Ishikawa (cell line): ENCODE data around the gene AP4E1.

Experiments used
- CEBPB ChIP-seq: IDR thresholded peaks from 2 replicates; pipeline ENCODE4 v1.6.1; 2012
- CREB1 ChIP-seq: IDR thresholded peaks from 2 replicates; pipeline ENCODE4 v1.6.1; 2012; ENCODE audit warnings: low read depth
- EGR1 ChIP-seq: IDR thresholded peaks from 2 replicates; pipeline ENCODE4 v1.6.1; 2012
- EP300 ChIP-seq: IDR thresholded peaks from 2 replicates; pipeline ENCODE4 v1.6.1; 2012; ENCODE audit warnings: borderline replicate concordance
- FOXM1 ChIP-seq: IDR thresholded peaks from 2 replicates; pipeline ENCODE4 v1.6.1; 2012; ENCODE audit warnings: low read depth, borderline replicate concordance
- NFIC ChIP-seq: IDR thresholded peaks from 2 replicates; pipeline ENCODE4 v1.6.1; 2012
- RAD21 ChIP-seq: IDR thresholded peaks from 2 replicates; pipeline ENCODE4 v1.6.1; 2012; ENCODE audit warnings: low read depth
- TAF1 ChIP-seq: IDR thresholded peaks from 2 replicates; pipeline ENCODE4 v1.6.1; 2012; ENCODE audit warnings: low read depth, mild to moderate bottlenecking
- TCF12 ChIP-seq: IDR thresholded peaks from 2 replicates; pipeline ENCODE4 v1.6.1; 2012; ENCODE audit warnings: low read depth
- TEAD4 ChIP-seq: IDR thresholded peaks from 2 replicates; pipeline ENCODE4 v1.6.1; 2012
- YY1 ChIP-seq: IDR thresholded peaks from 2 replicates; pipeline ENCODE4 v1.6.1; 2012; ENCODE audit warnings: low read depth
- ZBTB7A ChIP-seq: IDR thresholded peaks from 2 replicates; pipeline ENCODE4 v1.6.1; 2012; ENCODE audit warnings: low read depth
- TF ChIP-seq, protein P1 (sequence below): IDR thresholded peaks from 2 replicates; pipeline ENCODE4 v1.6.1; 2012
- TF ChIP-seq, protein P2 (sequence below): IDR thresholded peaks from 2 replicates; pipeline ENCODE4 v1.6.1; 2012
- TF ChIP-seq, protein P3 (sequence below): IDR thresholded peaks from 2 replicates; pipeline ENCODE4 v1.6.1; 2012; ENCODE audit warnings: low read depth, mild to moderate bottlenecking

Gene AP4E1

DNA sequence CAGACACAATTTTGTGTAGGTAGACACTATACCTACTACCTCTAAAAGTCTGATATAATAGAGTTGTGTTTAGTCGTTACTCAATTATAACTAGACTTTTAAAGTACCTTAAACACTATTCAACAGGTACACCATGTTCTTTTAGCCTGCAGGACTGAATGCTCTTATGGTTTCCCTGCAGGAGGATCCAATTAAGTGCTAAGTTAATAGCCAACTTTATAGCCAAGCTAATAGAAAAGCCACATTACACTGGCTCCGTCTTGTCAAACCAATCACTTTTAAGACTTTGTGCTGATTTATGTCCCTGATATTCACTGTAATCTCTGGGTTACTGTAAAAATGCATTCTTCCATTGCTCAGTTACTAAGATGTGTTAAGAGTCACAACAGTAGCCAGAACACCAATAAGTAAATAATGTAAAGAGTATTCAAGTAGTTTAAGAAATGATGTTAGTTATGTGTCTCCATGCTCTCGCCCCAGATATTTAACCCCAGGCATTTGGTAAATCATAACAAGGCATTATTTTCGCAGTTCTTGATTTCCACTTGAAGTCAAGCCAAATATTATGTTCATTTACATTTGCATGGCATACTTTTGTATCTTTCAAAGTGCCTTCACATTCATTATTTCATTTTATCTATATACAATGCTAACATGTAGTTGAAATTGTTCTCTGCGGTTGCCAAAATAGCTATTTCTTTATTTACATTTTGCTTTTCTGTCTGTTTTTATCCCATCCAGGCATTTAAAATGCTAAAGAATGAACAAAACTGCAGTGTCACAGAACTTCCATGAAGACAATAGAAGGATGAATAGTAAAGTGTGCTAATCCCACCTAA is 42.7 kb upstream of the AP4E1 start:
- TF ChIP-seq RAD21 (no peak), FOXM1 (no peak), TAF1 (no peak), CEBPB (no peak), TEAD4 (no peak)
- TF ChIP-seq, protein P1, sequence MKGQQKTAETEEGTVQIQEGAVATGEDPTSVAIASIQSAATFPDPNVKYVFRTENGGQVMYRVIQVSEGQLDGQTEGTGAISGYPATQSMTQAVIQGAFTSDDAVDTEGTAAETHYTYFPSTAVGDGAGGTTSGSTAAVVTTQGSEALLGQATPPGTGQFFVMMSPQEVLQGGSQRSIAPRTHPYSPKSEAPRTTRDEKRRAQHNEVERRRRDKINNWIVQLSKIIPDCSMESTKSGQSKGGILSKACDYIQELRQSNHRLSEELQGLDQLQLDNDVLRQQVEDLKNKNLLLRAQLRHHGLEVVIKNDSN = no peak
- TF ChIP-seq, protein P2, sequence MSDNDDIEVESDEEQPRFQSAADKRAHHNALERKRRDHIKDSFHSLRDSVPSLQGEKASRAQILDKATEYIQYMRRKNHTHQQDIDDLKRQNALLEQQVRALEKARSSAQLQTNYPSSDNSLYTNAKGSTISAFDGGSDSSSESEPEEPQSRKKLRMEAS = no peak
- TF ChIP-seq, protein P3, sequence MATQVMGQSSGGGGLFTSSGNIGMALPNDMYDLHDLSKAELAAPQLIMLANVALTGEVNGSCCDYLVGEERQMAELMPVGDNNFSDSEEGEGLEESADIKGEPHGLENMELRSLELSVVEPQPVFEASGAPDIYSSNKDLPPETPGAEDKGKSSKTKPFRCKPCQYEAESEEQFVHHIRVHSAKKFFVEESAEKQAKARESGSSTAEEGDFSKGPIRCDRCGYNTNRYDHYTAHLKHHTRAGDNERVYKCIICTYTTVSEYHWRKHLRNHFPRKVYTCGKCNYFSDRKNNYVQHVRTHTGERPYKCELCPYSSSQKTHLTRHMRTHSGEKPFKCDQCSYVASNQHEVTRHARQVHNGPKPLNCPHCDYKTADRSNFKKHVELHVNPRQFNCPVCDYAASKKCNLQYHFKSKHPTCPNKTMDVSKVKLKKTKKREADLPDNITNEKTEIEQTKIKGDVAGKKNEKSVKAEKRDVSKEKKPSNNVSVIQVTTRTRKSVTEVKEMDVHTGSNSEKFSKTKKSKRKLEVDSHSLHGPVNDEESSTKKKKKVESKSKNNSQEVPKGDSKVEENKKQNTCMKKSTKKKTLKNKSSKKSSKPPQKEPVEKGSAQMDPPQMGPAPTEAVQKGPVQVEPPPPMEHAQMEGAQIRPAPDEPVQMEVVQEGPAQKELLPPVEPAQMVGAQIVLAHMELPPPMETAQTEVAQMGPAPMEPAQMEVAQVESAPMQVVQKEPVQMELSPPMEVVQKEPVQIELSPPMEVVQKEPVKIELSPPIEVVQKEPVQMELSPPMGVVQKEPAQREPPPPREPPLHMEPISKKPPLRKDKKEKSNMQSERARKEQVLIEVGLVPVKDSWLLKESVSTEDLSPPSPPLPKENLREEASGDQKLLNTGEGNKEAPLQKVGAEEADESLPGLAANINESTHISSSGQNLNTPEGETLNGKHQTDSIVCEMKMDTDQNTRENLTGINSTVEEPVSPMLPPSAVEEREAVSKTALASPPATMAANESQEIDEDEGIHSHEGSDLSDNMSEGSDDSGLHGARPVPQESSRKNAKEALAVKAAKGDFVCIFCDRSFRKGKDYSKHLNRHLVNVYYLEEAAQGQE = no peak

DNA sequence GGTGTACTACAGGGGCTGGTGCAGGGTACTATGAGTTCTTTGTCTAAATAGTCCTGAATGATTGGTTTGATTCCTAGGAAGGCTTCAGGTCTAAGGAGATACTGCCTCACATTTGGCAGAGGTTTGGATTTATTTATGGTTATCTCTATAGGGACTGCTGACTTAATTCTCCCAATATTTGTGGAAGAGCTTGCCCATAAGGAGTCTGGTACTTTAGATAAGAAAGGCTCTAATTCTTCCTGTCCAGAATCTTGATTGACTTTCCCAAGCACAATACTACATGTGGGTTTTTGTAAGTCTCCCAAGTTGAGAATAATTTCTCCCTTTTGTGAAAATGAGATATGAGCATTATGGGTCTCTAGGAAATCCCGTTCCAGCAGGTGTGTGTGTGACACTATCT is 36.7 kb upstream of the AP4E1 start:
- TF ChIP-seq FOXM1 (no peak), TAF1 (no peak)
- TF ChIP-seq, protein P2 = no peak

DNA sequence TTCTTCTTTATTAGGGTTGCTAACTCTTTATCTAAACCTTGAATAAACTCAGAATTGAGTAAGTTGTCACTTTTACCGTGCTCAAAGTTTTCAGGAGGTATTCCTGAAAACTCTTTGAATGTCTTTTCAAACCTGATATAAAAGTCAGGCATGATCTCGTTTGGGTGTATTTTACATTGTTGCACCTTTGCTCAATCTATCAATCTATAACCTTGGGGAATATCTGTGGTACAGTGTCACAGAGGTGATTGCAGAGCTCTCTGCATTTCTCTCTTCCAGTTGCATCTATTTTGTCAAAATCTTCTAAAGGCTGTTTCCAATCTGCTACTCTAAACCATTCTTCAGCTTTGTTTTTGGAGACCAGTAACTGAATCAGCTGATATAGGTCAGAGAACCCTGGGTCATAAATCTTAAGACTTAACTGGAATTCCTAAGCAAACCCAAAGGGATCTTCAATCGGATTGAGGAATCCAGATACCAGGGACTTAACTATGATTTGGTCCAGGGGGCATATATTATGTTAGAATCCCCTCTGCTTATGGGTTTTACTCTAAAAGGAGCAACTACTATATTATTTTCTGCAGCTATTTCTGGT is 35.6 kb upstream of the AP4E1 start:
- no peak for TF ChIP-seq ZBTB7A
- no peak for TF ChIP-seq YY1
- TF ChIP-seq, protein P3 = no peak
- TF ChIP-seq NFIC = no peak
- TF ChIP-seq, protein P1 = no peak
- no peak for TF ChIP-seq RAD21
- no peak for TF ChIP-seq FOXM1
- no peak for TF ChIP-seq TAF1
- TF ChIP-seq EP300 = no peak
- no peak for TF ChIP-seq CEBPB

DNA sequence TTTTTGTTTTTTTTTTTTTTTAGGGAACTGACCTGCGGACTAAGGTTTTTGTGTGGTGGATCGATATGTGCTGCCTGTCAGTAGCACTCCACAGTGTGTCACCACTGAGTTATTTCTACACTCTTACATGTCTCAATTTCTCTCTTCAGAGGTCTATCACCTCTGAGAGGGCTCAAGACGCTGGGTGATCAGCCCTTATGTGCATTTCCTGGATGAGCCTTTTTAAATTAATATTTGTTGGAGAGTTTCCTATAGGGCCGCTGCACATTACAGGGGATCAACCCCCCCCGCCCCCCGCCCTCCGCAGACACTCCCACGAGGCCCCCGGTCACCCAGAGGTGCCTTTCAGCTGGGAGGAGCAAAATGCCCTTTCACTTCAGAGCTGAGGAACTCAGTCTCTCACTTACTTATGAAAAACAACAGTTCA is 34.5 kb upstream of the AP4E1 start:
- TF ChIP-seq EP300 = no peak

DNA sequence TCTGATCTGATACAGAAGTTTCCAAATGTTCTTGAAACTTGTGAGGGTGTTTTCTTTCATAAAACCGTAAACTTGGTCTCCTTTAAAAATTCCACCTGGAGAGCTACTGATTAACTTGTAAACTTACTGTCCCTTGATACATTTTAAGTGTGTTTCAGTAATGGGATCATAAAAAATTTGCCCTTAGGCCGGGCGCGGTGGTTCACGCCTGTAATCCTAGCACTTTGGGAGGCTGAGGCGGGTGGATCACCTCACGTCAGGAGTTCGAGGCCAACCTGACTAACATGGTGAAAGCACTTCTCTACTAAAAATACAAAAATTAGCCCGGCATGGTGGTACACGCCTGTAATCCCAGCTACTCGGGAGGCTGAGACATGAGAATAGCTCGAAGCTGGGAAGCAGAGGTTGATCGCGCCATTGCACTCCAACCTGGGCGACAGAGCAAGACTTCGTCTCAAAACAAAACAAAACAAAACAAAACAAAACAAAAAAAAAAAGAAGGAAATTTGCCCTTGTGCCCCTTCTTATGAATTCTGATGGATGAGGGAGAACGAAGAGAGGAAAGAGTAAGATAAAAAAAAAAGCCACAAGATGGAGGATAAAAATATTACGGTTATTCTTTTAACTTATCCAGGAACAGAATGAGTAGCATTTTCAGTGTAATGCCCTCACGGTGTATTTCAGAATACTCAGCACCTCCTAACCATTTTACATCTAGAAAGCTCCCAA is 32.1 kb upstream of the AP4E1 start:
- no peak for TF ChIP-seq YY1

DNA sequence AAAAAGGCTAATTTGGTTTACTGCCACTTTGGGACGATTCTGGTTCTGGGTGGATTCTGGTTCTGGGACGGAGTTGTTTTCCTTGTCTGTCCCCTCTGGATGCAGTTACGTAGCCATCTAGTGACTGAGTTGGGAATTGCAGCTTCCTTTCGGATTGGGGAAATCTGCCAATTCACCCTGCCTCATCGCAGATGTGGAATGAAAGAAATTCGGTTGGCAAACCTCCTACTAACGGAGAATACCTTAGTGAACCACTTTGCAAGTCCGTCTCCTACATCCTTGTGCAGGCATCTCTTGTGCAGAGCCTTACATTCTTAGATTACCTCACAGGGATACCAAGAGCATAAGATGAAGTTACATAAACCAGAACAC is 31.5 kb upstream of the AP4E1 start:
- TF ChIP-seq YY1 (0 out of 2 replicates have a peak, but pooled peaks have one; percentile 16), FOXM1 (no peak), TCF12 (no peak), CREB1 (no peak), ZBTB7A (no peak), EGR1 (no peak), TEAD4 (0 out of 2 replicates have a peak, but pooled peaks have one; percentile 48), NFIC (peak; percentile 43; the same call in 1 of the 2 replicates), RAD21 (peak; percentile 98), EP300 (no peak), CEBPB (no peak)
- TF ChIP-seq, protein P2 = no peak
- TF ChIP-seq, protein P1 = no peak
- TF ChIP-seq, protein P3 = no peak
